Activated CD8-positive, alpha-beta memory T cell treated with anti-CD3 and anti-CD28 coated beads, Interleukin-2, amount 10 ng/mL, durations not matched to agents 7 days and 5 days (primary cell): ENCODE data around the gene MFAP3L. TPM values are rescaled to one million over a fixed set of nuclear protein-coding genes. Genes with fewer than 3 reads are reported as not detected.

Source experiments
- ATAC-seq: fragments of 150-1000 bp; cut with Tn5 transposase; one replicate; pipeline ENCODE4 v1.10.0; 2021; ENCODE audit warnings: moderate library complexity
- CTCF ChIA-PET: fragments of 350-600 bp; sonication (Branson Sonifier 250); formaldehyde crosslinking; loops from one replicate; lab custom pipeline; 2021; ENCODE audit warnings: antibody characterized with exemption; lab: Charles Lee
- DNase-seq: peaks from one replicate; pipeline ENCODE4 v3.0.0-alpha.2; 2020
- H3K27ac Mint-ChIP-seq: one replicate; pipeline ENCODE4 v1.8.0; 2021; ENCODE audit warnings: mild to moderate bottlenecking, mixed read lengths
- H3K27me3 Mint-ChIP-seq: one replicate; pipeline ENCODE4 v1.8.0; 2021; ENCODE audit warnings: mixed read lengths
- H3K36me3 Mint-ChIP-seq: one replicate; pipeline ENCODE4 v1.8.0; 2021; ENCODE audit warnings: mild to moderate bottlenecking, mixed read lengths
- H3K4me1 Mint-ChIP-seq: one replicate; pipeline ENCODE4 v1.8.0; 2021; ENCODE audit warnings: mixed read lengths
- H3K4me3 Mint-ChIP-seq: one replicate; pipeline ENCODE4 v1.8.0; 2021; ENCODE audit warnings: mild to moderate bottlenecking, moderate library complexity, mixed read lengths
- H3K9me3 Mint-ChIP-seq: one replicate; pipeline ENCODE4 v1.8.0; 2022; ENCODE audit warnings: low read depth, mixed read lengths
- total RNA-seq, 2 experiments: library from RNA; stranded (reverse); gene quantifications; one replicate each; pipeline ENCODE4 v1.2.3, GENCODE V29; 2021

The MFAP3L gene
- total RNA-seq, 2 experiments from 2014 or later: 0.06 to 0.59 TPM

DNA sequence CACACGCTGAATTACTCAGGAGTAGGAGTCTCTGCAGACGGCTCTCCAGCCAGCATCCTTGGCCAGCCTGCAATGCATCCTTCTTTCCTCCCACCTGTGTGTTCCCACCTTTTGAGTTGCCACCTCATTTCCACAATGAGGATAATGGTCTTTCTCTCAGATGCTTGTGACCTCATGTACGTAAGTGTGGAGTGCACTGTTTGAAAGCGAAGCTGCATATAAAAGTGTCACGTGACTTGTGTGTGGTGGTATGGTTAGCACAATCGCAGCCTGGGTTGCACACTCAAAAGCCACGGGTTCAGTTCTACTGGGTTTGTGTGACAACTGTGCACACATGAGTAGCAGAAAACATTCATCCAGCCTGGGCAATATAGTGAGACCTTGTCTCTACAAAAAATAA is 12.0 kb upstream of the MFAP3L start:
- H3K27me3 Mint-ChIP-seq: peaks cover 3% of the 10 kb centered on the region
- ATAC-seq: no peak
- no peaks in the 10 kb centered on the region for H3K9me3 Mint-ChIP-seq
- no peak overlapping the region for H3K4me3 Mint-ChIP-seq
- CTCF ChIA-PET: no interaction called here
- H3K4me1 Mint-ChIP-seq: no peaks in the 10 kb centered on the region
- H3K36me3 Mint-ChIP-seq: no peaks in the 10 kb centered on the region
- no peak overlapping the region for H3K27ac Mint-ChIP-seq
- DNase-seq: no peak

DNA sequence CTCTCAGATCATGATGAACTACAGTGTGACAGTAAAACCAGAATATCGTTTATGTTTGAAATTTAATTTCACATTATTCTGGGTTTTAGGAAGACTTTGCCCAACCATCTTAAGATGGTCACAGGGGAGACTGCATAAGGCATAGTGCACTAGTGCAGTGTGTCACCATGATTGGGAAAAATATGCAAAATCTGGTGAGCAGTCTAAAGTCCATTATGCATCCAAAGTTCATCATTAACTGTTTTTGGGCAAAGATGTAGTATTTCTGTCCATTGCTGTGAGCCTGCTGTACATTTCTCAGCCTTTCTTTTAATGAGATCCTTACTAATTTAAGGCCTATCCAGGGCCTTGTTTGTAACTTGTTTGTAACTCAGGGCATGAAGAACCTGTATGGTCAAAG is 11.3 kb upstream of the MFAP3L start:
- Mint-ChIP-seq H3K4me3 (no peak overlapping the region), H3K27ac (no peak overlapping the region), H3K27me3 (no peaks in the 10 kb centered on the region), H3K9me3 (no peaks in the 10 kb centered on the region), H3K36me3 (no peaks in the 10 kb centered on the region), H3K4me1 (no peaks in the 10 kb centered on the region)
- DNase-seq: no peak
- CTCF ChIA-PET: no interaction called here
- no peak for ATAC-seq

DNA sequence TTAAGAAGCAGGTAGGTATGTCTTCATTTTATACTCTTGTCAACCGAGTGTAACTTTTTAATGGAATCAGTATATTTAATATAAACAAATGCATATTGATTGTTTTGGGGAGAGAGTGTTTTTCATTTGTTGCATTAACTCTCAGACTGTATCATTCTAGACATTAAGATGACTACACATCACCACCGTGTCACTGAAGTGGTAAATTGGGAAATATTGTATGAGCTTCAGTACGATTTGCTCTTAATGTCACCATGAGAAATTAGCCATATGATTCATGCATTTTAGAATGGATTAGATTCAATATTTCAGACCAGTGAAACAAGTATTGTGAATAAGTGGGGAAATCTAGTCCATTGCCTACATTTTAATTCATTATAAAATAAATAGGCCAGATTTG is 9.7 kb upstream of the MFAP3L start:
- Mint-ChIP-seq H3K36me3 (no peaks in the 10 kb centered on the region), H3K4me3 (no peak overlapping the region), H3K27ac (no peak overlapping the region), H3K4me1 (no peaks in the 10 kb centered on the region), H3K9me3 (no peaks in the 10 kb centered on the region), H3K27me3 (peaks cover under 1% of the 10 kb centered on the region)
- CTCF ChIA-PET: no interaction called here
- DNase-seq: no peak
- ATAC-seq: no peak

DNA sequence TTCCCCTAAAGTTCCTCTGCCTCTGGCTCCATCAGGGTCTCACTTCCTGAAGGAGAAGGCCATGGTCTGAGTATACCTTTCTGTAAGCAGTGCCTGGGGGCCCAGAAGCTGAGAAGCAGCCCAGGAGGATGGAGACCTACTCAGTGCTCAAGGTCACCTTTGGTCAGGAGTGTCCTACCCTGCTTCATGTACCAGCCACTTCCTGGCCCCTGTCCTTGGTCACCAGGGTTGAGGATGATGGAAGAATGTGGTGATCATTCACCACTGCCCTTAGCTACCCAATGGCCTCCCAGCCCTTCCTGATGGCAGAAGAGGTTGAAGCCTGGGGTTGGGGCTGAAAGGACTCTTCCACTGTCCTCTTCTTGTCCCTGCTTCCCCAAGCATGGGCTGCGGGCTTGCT is 9.0 kb upstream of the MFAP3L start:
- peaks cover 6% of the 10 kb centered on the region for H3K27me3 Mint-ChIP-seq
- CTCF ChIA-PET: no interaction called here

DNA sequence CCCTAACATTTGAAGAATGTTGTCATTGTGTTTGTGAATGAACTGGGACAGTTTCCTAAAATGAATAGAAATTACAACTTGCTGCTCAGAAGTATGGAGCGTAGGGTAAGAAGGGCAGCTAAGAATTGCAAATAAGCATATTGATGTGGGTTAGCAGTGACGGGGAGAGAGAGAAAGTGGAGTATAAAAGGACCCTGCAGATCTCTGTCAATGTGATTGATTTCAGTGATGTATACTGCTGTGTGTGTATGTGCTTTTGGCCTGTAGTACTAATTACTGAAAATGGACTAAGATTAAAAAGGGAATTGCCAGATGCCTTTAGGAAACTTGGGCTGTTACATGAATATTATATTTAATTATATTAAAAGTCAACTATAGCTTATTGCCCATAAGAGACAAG is 7.8 kb upstream of the MFAP3L start:
- no peaks in the 10 kb centered on the region for H3K4me1 Mint-ChIP-seq
- DNase-seq: no peak
- CTCF ChIA-PET: no interaction called here
- no peaks in the 10 kb centered on the region for H3K9me3 Mint-ChIP-seq
- peaks cover 13% of the 10 kb centered on the region for H3K27me3 Mint-ChIP-seq
- no peaks in the 10 kb centered on the region for H3K36me3 Mint-ChIP-seq
- ATAC-seq: no peak
- H3K27ac Mint-ChIP-seq: no peak overlapping the region
- no peak overlapping the region for H3K4me3 Mint-ChIP-seq

More for the DNA sequence above, 9.0 kb upstream of the MFAP3L start:
- DNase-seq (no peak), ATAC-seq (no peak)
- Mint-ChIP-seq H3K4me1 (no peaks in the 10 kb centered on the region), H3K4me3 (no peak overlapping the region), H3K9me3 (no peaks in the 10 kb centered on the region), H3K36me3 (no peaks in the 10 kb centered on the region), H3K27ac (no peak overlapping the region)

DNA sequence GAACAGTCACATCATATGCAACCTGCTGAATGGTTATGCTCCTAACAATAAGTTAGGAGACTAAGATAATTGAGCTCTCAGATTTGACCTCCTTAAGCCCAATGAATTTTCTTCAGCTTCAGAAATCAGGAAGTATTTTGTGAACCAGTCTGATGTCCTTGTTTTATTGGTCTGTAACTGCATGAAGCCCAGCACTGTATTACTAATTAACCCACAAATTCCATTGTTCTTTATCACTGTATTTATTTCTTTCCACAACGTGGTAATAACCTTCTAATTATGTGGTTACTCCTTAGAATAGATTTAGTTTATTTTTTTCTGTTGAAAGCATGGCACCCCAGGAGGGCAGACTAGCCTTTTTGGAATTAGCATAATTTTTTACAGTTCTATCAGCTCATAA is 3.9 kb upstream of the MFAP3L start:
- no peak for DNase-seq
- Mint-ChIP-seq H3K27ac (no peak overlapping the region), H3K4me1 (peaks cover 10% of the 10 kb centered on the region), H3K4me3 (no peak overlapping the region), H3K9me3 (no peaks in the 10 kb centered on the region), H3K27me3 (peaks cover 39% of the 10 kb centered on the region), H3K36me3 (peaks cover 2% of the 10 kb centered on the region)
- CTCF ChIA-PET: interaction anchor here (1.1 kb wide), 1 partner anchor 220 kb away, joined by 3 read pairs; no protein-coding TSS in a partner anchor
- no peak for ATAC-seq

DNA sequence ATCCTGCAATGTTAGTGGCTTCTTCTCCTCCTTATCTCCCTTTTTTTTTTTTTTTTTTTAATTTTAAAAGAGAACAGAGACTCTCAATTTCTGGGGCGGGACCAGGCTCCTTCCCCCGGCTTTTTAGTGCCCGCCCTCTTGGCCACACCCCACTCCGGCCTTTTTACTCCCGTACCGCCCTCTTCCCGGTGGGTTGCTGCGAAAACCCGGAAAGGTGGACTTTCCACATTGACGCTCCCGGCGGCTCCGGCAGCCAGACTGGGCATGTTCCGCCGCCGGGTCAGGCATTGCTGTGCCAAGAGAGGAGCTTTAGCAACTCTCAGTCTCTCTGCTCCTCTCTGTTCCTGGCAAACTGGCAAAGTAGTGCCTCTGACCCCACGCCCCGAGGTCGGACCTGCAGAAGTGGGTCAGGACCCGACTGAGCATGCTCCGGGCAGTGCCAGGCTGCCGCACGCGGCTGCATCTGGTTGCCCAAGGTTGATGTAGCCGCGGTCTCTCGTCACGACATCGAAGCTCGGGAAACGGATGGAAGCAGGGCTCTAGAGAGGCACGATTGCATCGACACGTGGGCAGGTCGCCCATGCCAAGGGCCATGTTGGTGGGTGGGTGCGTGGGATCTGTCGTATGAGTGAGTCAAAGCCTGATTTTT is 1.1 kb upstream of the MFAP3L start:
- peaks cover 10% of the 10 kb centered on the region for H3K4me1 Mint-ChIP-seq
- peaks cover 60% of the 10 kb centered on the region for H3K27me3 Mint-ChIP-seq
- DNase-seq (peak; percentile 91), ATAC-seq (peak; percentile 68)
- peak overlapping the region; percentile 70 for H3K27ac Mint-ChIP-seq
- peaks cover 2% of the 10 kb centered on the region for H3K36me3 Mint-ChIP-seq
- H3K9me3 Mint-ChIP-seq: no peaks in the 10 kb centered on the region
- CTCF ChIA-PET: interaction anchor here (1.1 to 1.4 kb wide), 2 partner anchors 414 to 617 kb away, joined by 3 read pairs; no protein-coding TSS in a partner anchor
- H3K4me3 Mint-ChIP-seq: peak overlapping the region; percentile 83

DNA sequence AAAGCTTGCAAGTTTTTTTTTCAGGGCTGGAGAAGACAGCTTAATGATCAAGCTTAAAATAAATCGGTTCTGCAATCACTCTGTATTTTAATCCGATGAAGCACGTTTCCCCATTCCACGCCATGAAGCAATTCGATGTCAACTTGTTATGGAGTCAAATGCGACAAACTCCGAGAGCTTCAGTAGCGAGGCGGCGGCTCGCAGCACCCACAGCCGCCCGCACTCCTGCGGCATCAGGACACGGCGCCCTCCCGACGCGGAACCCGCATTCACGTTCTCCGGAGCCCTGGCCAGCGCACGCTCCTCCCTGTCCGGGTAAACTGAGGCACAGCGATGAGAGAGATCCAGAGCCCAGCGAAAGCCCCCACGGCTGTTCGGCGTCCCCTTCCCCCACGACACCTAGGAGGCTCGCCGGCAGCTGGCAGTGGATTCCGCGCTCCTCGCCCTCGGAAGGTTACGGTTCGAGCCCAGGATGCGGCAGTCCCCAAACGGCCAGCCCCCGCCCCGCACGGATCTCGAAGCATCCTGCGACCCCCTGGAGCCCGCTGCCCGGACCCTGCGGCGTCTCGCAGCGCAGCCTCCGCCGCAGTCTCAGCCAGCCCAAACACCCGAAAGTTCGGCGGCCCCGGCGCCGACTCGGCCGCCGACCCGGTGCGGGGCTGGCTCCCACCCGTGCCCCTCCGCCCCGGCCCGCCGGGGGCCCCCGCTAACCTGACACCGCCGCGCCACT is 507 bp downstream of the MFAP3L start:
- H3K36me3 Mint-ChIP-seq: peaks cover 2% of the 10 kb centered on the region
- no peaks in the 10 kb centered on the region for H3K9me3 Mint-ChIP-seq
- peak overlapping the region; percentile 9 for H3K27ac Mint-ChIP-seq
- peaks cover 10% of the 10 kb centered on the region for H3K4me1 Mint-ChIP-seq
- DNase-seq (no peak), ATAC-seq (no peak)
- H3K27me3 Mint-ChIP-seq: peaks cover 58% of the 10 kb centered on the region
- peak overlapping the region; percentile 68 for H3K4me3 Mint-ChIP-seq
- CTCF ChIA-PET: interaction anchor here (0.9 to 1.8 kb wide), 3 partner anchors 19 to 413 kb away, joined by 3 to 8 read pairs (median 4); partner anchors contain the start of gene NEK1

DNA sequence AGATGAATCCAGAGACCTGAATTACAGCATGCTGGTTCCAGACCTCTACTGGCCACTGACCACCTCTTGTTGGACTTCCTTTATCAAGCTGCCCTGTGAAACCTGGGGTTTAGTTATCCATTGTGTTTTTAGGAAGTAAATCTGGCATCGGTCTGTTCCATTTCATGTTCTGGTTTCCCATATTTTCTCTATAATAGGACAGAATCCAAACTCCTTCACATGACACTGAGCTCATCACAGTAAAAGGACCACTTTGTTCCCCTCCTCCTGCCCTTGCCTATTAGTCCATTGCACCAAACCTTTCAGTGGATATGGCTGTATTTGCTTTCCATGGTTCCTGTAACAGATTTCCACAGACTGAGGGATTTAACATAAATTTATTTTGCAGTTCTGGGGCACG is 4.0 kb downstream of the MFAP3L start:
- H3K36me3 Mint-ChIP-seq: no peaks in the 10 kb centered on the region
- H3K4me3 Mint-ChIP-seq: no peak overlapping the region
- H3K27me3 Mint-ChIP-seq: peaks cover 34% of the 10 kb centered on the region
- no peak overlapping the region for H3K27ac Mint-ChIP-seq
- CTCF ChIA-PET: interaction anchor here (0.5 kb wide), 1 partner anchor 192 kb away, joined by 3 read pairs; no protein-coding TSS in a partner anchor
- ATAC-seq: no peak
- no peak for DNase-seq
- H3K9me3 Mint-ChIP-seq: no peaks in the 10 kb centered on the region
- H3K4me1 Mint-ChIP-seq: peaks cover 3% of the 10 kb centered on the region

DNA sequence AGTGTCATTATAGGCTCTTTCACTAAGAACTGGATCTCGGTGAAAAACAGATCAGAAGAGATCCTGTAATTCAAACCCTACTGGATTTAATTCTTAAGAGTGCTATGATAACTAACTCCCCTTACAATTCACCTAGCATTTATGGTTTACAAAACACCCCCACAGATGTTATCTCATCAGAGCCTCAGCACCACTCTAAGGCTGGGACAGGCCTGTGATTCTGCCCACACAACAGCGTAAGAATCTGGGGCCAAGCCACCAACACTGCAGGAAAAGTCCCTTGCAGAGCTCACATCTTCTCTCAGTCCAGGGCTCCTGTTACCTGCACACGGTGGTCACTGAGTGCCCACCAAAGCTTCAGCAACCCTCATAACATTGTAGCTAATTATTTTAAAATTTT is 8.9 kb downstream of the MFAP3L start:
- Mint-ChIP-seq H3K27ac (no peak overlapping the region), H3K4me3 (no peak overlapping the region), H3K4me1 (no peaks in the 10 kb centered on the region), H3K9me3 (no peaks in the 10 kb centered on the region), H3K27me3 (peaks cover 2% of the 10 kb centered on the region), H3K36me3 (no peaks in the 10 kb centered on the region)
- CTCF ChIA-PET: no interaction called here
- DNase-seq: no peak
- ATAC-seq: no peak

DNA sequence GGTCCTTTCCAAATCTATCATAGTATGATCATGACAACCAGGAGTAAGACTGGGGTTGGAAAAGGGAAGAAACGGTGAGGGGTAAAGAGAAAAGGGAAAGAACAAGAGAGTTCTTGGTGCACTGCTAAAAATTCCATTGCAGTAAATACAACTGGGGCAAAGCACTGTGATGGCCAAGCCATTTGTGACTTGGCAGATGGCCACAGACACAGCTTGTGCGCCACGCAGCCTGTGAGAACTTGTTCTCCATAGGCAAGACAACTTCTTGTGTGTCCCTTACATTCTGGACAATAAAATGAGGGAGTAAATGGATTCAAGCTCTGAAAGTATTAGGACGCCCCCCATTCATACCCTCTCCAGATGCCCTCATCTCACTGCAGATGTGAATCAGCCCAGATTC is 10.9 kb downstream of the MFAP3L start:
- Mint-ChIP-seq H3K36me3 (no peaks in the 10 kb centered on the region), H3K27ac (no peak overlapping the region), H3K9me3 (no peaks in the 10 kb centered on the region), H3K4me1 (no peaks in the 10 kb centered on the region), H3K4me3 (no peak overlapping the region), H3K27me3 (peaks cover 1% of the 10 kb centered on the region)
- DNase-seq (no peak), ATAC-seq (no peak)
- CTCF ChIA-PET: no interaction called here

DNA sequence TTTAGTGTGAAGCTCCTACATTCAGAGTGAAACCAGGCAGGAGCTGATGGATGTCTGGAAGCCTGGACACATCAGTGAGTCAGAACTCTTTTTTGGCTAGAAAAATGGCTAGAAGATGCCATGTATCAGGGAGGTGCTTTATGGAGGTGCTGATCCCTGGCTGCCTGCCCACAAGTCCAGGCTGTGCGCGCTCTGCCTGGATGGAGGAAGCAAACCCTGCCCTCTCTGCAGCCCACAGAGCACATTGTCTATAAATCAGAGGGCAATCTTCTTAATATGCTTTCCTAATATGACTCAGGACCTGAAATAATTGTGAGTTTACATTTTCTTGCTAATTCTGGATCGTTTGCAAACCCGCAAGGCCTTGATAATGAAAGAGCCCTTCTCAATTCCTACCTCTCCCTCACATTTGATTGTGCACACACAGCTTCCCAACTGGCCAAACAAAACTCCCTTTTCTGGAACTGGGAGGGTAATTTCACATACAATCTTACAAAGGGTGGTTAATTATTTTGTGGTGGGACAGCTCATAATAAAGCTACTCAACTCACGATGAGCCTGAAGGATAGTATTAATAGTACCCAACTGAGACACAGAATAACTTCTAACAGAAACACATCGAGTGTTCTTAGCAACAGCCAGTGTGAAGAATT is 11.7 kb downstream of the MFAP3L start:
- H3K4me1 Mint-ChIP-seq: no peaks in the 10 kb centered on the region
- no peak for DNase-seq
- H3K27ac Mint-ChIP-seq: no peak overlapping the region
- no peak for ATAC-seq
- H3K27me3 Mint-ChIP-seq: no peaks in the 10 kb centered on the region
- H3K4me3 Mint-ChIP-seq: no peak overlapping the region
- H3K9me3 Mint-ChIP-seq: no peaks in the 10 kb centered on the region
- CTCF ChIA-PET: no interaction called here
- H3K36me3 Mint-ChIP-seq: no peaks in the 10 kb centered on the region

DNA sequence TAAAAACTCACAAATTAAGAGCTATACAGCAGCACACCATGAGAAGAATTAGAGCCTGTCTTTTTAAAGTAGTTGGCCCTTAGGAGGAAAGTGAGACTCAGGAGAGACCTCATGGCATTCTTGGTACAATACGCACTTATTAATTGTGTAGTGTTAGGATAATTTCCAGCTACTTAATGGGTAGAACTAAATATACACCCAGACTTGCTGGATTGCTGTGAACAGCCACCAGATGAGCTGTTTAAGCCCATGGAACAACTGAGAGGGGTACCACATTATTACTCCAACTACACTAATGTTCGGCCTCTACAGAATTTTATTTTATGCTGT is 13.6 kb downstream of the MFAP3L start:
- DNase-seq (no peak), ATAC-seq (no peak)
- CTCF ChIA-PET: no interaction called here
- H3K4me3 Mint-ChIP-seq: no peak overlapping the region
- H3K27me3 Mint-ChIP-seq: no peaks in the 10 kb centered on the region
- no peaks in the 10 kb centered on the region for H3K9me3 Mint-ChIP-seq
- H3K27ac Mint-ChIP-seq: no peak overlapping the region
- H3K36me3 Mint-ChIP-seq: no peaks in the 10 kb centered on the region
- peaks cover 5% of the 10 kb centered on the region for H3K4me1 Mint-ChIP-seq
